Esophagus muscularis mucosa (tissue), 4 donors: ENCODE results near the gene IER5.

Source experiments
- CTCF ChIP-seq, 3 experiments: fragments of 200-600 bp in 2 of 3; fragments of 450-650 bp in 1 of 3; sonication (generic) in 2 of 3; IDR thresholded peaks; one replicate each; pipeline ENCODE4 v1.5.1; 2017 to 2019; ENCODE audit warnings: antibody characterized with exemption in 3 of 3, mild to moderate bottlenecking in 2 of 3, moderate library complexity in 1 of 3
- EP300 ChIP-seq: sonication (generic); formaldehyde crosslinking; IDR thresholded peaks from one replicate; pipeline ENCODE4 v1.6.1; 2017; ENCODE audit warnings: antibody characterized with exemption
- POLR2A ChIP-seq: fragments of 450-650 bp; IDR thresholded peaks from one replicate; pipeline ENCODE4 v1.6.1; 2017; ENCODE audit warnings: antibody characterized with exemption, moderate library complexity, mild to moderate bottlenecking, low read depth

- TF ChIP-seq CTCF (IDR thresholded peaks at IDR 0.05) (no peak), POLR2A (no peak), EP300 (no peak)
Observed at GRCh38 chr1:181101581-181102226, 13.2 kb downstream of the IER5 start.
